H1 (cell line): ENCODE measurements around the gene DMGDH. TPM values are rescaled to one million over a fixed set of nuclear protein-coding genes. Genes with fewer than 3 reads are reported as not detected.

Experiments
- CTCF ChIA-PET: fragments of 300-600 bp; sonication (Branson Sonifier 250); formaldehyde crosslinking; loops from one replicate; lab custom pipeline; 2021; ENCODE audit not compliant: partially characterized antibody; lab: Charles Lee
- POLR2A ChIA-PET: fragments of 300-600 bp; sonication (Branson Sonifier 250); formaldehyde crosslinking; loops from one replicate; lab custom pipeline; 2021; ENCODE audit warnings: inconsistent platforms; ENCODE audit not compliant: partially characterized antibody; lab: Charles Lee
- DNase-seq, 2 experiments: peaks; one replicate each; pipeline versions ENCODE4 v3.0.0 to v3.0.0-alpha.2; 2010 to 2022; ENCODE audit warnings: low spot score in 2 of 2, low read depth in 1 of 2, mixed read lengths in 1 of 2
- FAIRE-seq: peaks from 2 replicates; lab custom pipeline; 2011; peaks lifted over from hg19 to GRCh38; lab: Jason Lieb, UNC
- H2AFZ ChIP-seq: 2 replicates; pipeline ENCODE4 v1.8.1; 2012; ENCODE audit warnings: low read length, inconsistent platforms
- H2AK5ac ChIP-seq: 2 replicates; pipeline ENCODE4 v1.6.1; 2013; ENCODE audit warnings: low read depth, low read length
- H2BK120ac ChIP-seq: replicated peaks from 2 replicates; pipeline ENCODE3; 2013; ENCODE audit warnings: low read depth, low read length, inconsistent platforms
- H2BK12ac ChIP-seq: 2 replicates; pipeline ENCODE4 v1.6.1; 2013; ENCODE audit warnings: low read depth, low read length
- H2BK15ac ChIP-seq: 2 replicates; pipeline ENCODE4 v1.6.1; 2013; ENCODE audit warnings: low read length
- H2BK20ac ChIP-seq: 2 replicates; pipeline ENCODE4 v1.6.1; 2013; ENCODE audit warnings: low read length
- H2BK5ac ChIP-seq: 2 replicates; pipeline ENCODE4 v1.6.1; 2013; ENCODE audit warnings: low read depth, low read length
- H3K14ac ChIP-seq: 2 replicates; pipeline ENCODE4 v1.6.1; 2013; ENCODE audit warnings: inconsistent platforms; ENCODE audit not compliant: insufficient read length
- H3K18ac ChIP-seq: 2 replicates; pipeline ENCODE4 v1.6.1; 2013; ENCODE audit warnings: low read length; ENCODE audit errors: extremely low read depth
- H3K23ac ChIP-seq: 2 replicates; pipeline ENCODE4 v1.6.1; 2013; ENCODE audit warnings: inconsistent platforms; ENCODE audit not compliant: insufficient read length
- H3K23me2 ChIP-seq: 2 replicates; pipeline ENCODE4 v1.6.1; 2013; ENCODE audit warnings: low read depth, low read length
- H3K27ac ChIP-seq: 2 replicates; pipeline ENCODE4 v1.6.1; 2011; ENCODE audit warnings: low read depth, low read length, inconsistent platforms
- H3K27me3 ChIP-seq, 4 experiments: replicated peaks in 1 of 4; 1 replicate in 1 of 4; 2 replicates in 3 of 4; pipeline versions ENCODE4 v1.6.1 to v1.8.1; 2011 to 2013; ENCODE audit warnings: low read length in 3 of 4, mild to moderate bottlenecking in 3 of 4, inconsistent platforms in 2 of 4, mixed read lengths in 2 of 4, moderate library complexity in 1 of 4; ENCODE audit not compliant: control insufficient read depth in 3 of 4, insufficient read depth in 3 of 4; ENCODE audit errors: extremely low read depth in 1 of 4
- H3K36me3 ChIP-seq, 4 experiments: 2 replicates each; pipeline versions ENCODE4 v1.6.1 to v1.8.1; 2011 to 2013; ENCODE audit warnings: mild to moderate bottlenecking in 4 of 4, low read length in 3 of 4, moderate library complexity in 2 of 4, control low read depth in 1 of 4, inconsistent platforms in 1 of 4; ENCODE audit not compliant: insufficient read depth in 4 of 4, control insufficient read depth in 2 of 4
- H3K4ac ChIP-seq: replicated peaks from 2 replicates; pipeline ENCODE3; 2013; ENCODE audit warnings: low read length, low read depth, mixed read lengths, inconsistent platforms; ENCODE audit not compliant: insufficient read length
- H3K4me1 ChIP-seq, 4 experiments: replicated peaks in 1 of 4; 1 replicate in 1 of 4; 2 replicates in 3 of 4; pipeline versions ENCODE4 v1.6.1 to v1.8.1; 2011 to 2013; ENCODE audit warnings: low read length in 3 of 4, inconsistent platforms in 2 of 4, mixed read lengths in 1 of 4; ENCODE audit not compliant: insufficient read depth in 4 of 4, control insufficient read depth in 3 of 4
- H3K4me2 ChIP-seq, 2 experiments: 2 replicates each; pipeline versions ENCODE4 v1.6.1 to v1.8.1; 2011 to 2013; ENCODE audit warnings: low read depth in 2 of 2, low read length in 2 of 2, control low read depth in 1 of 2, inconsistent platforms in 1 of 2, mild to moderate bottlenecking in 1 of 2; ENCODE audit not compliant: insufficient read depth in 1 of 2
- H3K4me3 ChIP-seq, 4 experiments: fragments of 200-600, 300-600 bp in 1 of 4; sonication (generic), shearing (Covaris generic), sonication (Bioruptor Twin) in 1 of 4; 2 replicates each; pipeline versions ENCODE4 v1.5.1 to v1.8.1; 2011 to 2016; ENCODE audit warnings: low read length in 4 of 4, low read depth in 3 of 4, control low read depth in 2 of 4, inconsistent platforms in 2 of 4, mild to moderate bottlenecking in 2 of 4, mixed read lengths in 1 of 4, moderate library complexity in 1 of 4; ENCODE audit not compliant: insufficient read depth in 2 of 4; ENCODE audit errors: extremely low read depth in 1 of 4
- H3K56ac ChIP-seq: replicated peaks from 2 replicates; pipeline ENCODE3; 2013; ENCODE audit warnings: low read depth, mild to moderate bottlenecking, mixed read lengths, low read length, inconsistent platforms; ENCODE audit not compliant: insufficient read length
- H3K79me1 ChIP-seq: 2 replicates; pipeline ENCODE4 v1.6.1; 2013; ENCODE audit warnings: low read depth, low read length, control low read depth
- H3K79me2 ChIP-seq, 2 experiments: 2 replicates each; pipeline versions ENCODE4 v1.6.1 to v1.8.1; 2012 to 2013; ENCODE audit warnings: low read length in 2 of 2, mild to moderate bottlenecking in 2 of 2, inconsistent platforms in 1 of 2; ENCODE audit not compliant: insufficient read depth in 2 of 2, control insufficient read depth in 1 of 2
- H3K9ac ChIP-seq, 4 experiments: replicated peaks in 1 of 4; 1 replicate in 1 of 4; 2 replicates in 3 of 4; pipeline versions ENCODE4 v1.6.1 to v1.8.1; 2011 to 2013; ENCODE audit warnings: low read depth in 3 of 4, low read length in 3 of 4, control low read depth in 2 of 4, mild to moderate bottlenecking in 2 of 4, moderate library complexity in 2 of 4, inconsistent platforms in 1 of 4; ENCODE audit errors: extremely low read depth in 1 of 4
- H3K9me3 ChIP-seq, 2 experiments: 2 replicates each; pipeline versions ENCODE4 v1.6.1 to v1.8.1; 2012 to 2013; ENCODE audit warnings: mild to moderate bottlenecking in 2 of 2, moderate library complexity in 2 of 2, control low read depth in 1 of 2, inconsistent platforms in 1 of 2, low read depth in 1 of 2, low read length in 1 of 2, mixed read lengths in 1 of 2; ENCODE audit not compliant: insufficient read depth in 2 of 2
- H4K20me1 ChIP-seq, 2 experiments: replicated peaks in 1 of 2; 2 replicates each; pipeline versions ENCODE3 to v1.8.1; 2011 to 2013; ENCODE audit warnings: inconsistent platforms in 2 of 2, low read length in 2 of 2, mild to moderate bottlenecking in 1 of 2; ENCODE audit not compliant: insufficient read depth in 2 of 2, control insufficient read depth in 1 of 2
- H4K5ac ChIP-seq: 2 replicates; pipeline ENCODE4 v1.6.1; 2013; ENCODE audit warnings: low read length, low read depth, mixed read lengths, inconsistent platforms; ENCODE audit not compliant: insufficient read length
- H4K8ac ChIP-seq: 2 replicates; pipeline ENCODE4 v1.8.0; 2013; ENCODE audit warnings: mild to moderate bottlenecking, moderate library complexity, low read length, inconsistent platforms; ENCODE audit not compliant: insufficient read depth; ENCODE audit errors: extremely low read depth
- H4K91ac ChIP-seq: replicated peaks from 2 replicates; pipeline ENCODE3; 2013; ENCODE audit warnings: low read length, mixed read lengths, inconsistent platforms; ENCODE audit not compliant: insufficient read length
- GABPA ChIP-seq: IDR thresholded peaks from 2 replicates; pipeline ENCODE4 v1.6.1; 2011; ENCODE audit warnings: mild to moderate bottlenecking, low read length, moderate library complexity, borderline replicate concordance; ENCODE audit not compliant: insufficient read depth
- MAFK ChIP-seq: IDR thresholded peaks from 2 replicates; pipeline ENCODE4 v1.6.1; 2012; ENCODE audit warnings: low read depth, mild to moderate bottlenecking, improper control_type of control experiment, low read length
- PHF8 ChIP-seq: fragments of 200-600 bp; sonication (generic); conservative IDR thresholded peaks from 2 replicates; pipeline ENCODE4 v1.7.1; 2012; ENCODE audit warnings: low read depth, mild to moderate bottlenecking, inconsistent platforms, low read length, moderate library complexity
- SP1 ChIP-seq: IDR thresholded peaks from 2 replicates; pipeline ENCODE4 v1.6.1; 2011; ENCODE audit warnings: low read depth, low read length
- SP2 ChIP-seq: IDR thresholded peaks from 2 replicates; pipeline ENCODE4 v1.6.1; 2012; ENCODE audit warnings: mild to moderate bottlenecking, low read length, inconsistent platforms
- ZNF274 ChIP-seq: IDR thresholded peaks from 2 replicates; pipeline ENCODE4 v1.7.0; 2012; ENCODE audit warnings: low read length, borderline replicate concordance; ENCODE audit errors: extremely low read depth
- WGBS, 2 experiments: shearing (Covaris generic) in 1 of 2; methylation state at CpG; one replicate each; pipeline versions ENCODE4 v1.1.6 to v1.1.7; 2013 to 2015; ENCODE audit warnings: low lambda C conversion rate in 2 of 2, mixed read lengths in 2 of 2, inconsistent platforms in 1 of 2, low coverage in 1 of 2, missing lambda C conversion rate in 1 of 2; ENCODE audit not compliant: insufficient replicate concordance in 2 of 2, insufficient coverage in 1 of 2, insufficient read length in 1 of 2; ENCODE audit errors: extremely low coverage in 1 of 2, missing lambda C conversion rate in 1 of 2; 5-methylcytosine and 5-hydroxymethylcytosine counted together
- polyA plus RNA-seq, 7 experiments: library from polyadenylated mRNA; depleted of rRNA in 3 of 7; stranded (reverse) in 5 of 7; unstranded in 2 of 7; fragments of >200 nt in 5 of 7; fragments of 200-250 nt in 2 of 7; gene quantifications; 1 replicate in 5 of 7; 2 replicates in 1 of 7; 4 replicates in 1 of 7; pipeline versions ENCODE4 v1.2.1 to v1.2.3, GENCODE V29; 2011 to 2013; ENCODE audit warnings: missing spikeins in 2 of 7, mixed read lengths in 2 of 7
- total RNA-seq: library from RNA; stranded (reverse); fragmentation: NEBNext Ultra II Directional; extraction: Animal tissue kit (Norgen Biotek cat#: 25700); gene quantifications from 2 replicates; pipeline ENCODE4 v1.2.1, GENCODE V29; 2021
- TF ChIP-seq, protein P1 (sequence below), 3 experiments: IDR thresholded peaks; 1 replicate in 2 of 3; 2 replicates in 1 of 3; pipeline versions ENCODE4 v1.5.1 to v1.6.1; 2011; ENCODE audit warnings: low read length in 3 of 3, mild to moderate bottlenecking in 3 of 3, inconsistent platforms in 2 of 3, low read depth in 1 of 3, moderate library complexity in 1 of 3; ENCODE audit not compliant: insufficient read depth in 1 of 3; ENCODE audit errors: control extremely low read depth in 1 of 3

The DMGDH gene
- total and polyA plus RNA-seq, 2 of the 8 experiments (the other 6 are each of a cell fraction or from before 2014, with no cell fraction given) = 0.15 TPM; not detected in 1

DNA sequence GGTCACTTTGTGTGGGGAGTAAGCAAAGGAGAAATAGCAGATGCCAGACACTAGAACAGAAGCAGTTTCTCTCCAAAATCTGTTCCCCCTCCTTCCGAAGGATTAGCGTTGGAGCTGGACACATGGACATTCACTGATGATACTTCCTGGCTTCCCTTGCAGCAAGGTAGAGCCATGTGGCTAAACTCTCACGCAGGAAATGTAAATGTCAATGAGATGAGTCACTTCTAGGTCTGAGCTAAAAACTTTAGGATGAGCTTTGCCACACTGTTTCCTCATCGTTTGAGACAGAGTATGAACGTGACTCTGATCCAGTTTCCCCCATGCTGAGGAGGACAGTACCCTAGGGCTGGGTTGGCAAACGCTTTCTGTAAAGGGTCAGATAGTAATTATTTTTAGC, 5.2 kb upstream of the DMGDH start:
- H3K4me1 ChIP-seq = no peaks in the 10 kb centered on the region
- no peak overlapping the region for H3K23ac ChIP-seq
- no peak overlapping the region for H4K5ac ChIP-seq
- H4K20me1 ChIP-seq = peaks cover 0 to 2% of the 10 kb centered on the region in 2 experiments
- H3K27me3 ChIP-seq = no peaks in the 10 kb centered on the region
- no peaks in the 10 kb centered on the region for H3K36me3 ChIP-seq
- no peak overlapping the region for H3K14ac ChIP-seq
- H2BK15ac ChIP-seq = no peak overlapping the region
- no peak overlapping the region for H2AK5ac ChIP-seq
- TF ChIP-seq SP2 (no peak), GABPA (no peak), PHF8 (no peak), ZNF274 (no peak), SP1 (no peak), MAFK (no peak)
- TF ChIP-seq, protein P1, sequence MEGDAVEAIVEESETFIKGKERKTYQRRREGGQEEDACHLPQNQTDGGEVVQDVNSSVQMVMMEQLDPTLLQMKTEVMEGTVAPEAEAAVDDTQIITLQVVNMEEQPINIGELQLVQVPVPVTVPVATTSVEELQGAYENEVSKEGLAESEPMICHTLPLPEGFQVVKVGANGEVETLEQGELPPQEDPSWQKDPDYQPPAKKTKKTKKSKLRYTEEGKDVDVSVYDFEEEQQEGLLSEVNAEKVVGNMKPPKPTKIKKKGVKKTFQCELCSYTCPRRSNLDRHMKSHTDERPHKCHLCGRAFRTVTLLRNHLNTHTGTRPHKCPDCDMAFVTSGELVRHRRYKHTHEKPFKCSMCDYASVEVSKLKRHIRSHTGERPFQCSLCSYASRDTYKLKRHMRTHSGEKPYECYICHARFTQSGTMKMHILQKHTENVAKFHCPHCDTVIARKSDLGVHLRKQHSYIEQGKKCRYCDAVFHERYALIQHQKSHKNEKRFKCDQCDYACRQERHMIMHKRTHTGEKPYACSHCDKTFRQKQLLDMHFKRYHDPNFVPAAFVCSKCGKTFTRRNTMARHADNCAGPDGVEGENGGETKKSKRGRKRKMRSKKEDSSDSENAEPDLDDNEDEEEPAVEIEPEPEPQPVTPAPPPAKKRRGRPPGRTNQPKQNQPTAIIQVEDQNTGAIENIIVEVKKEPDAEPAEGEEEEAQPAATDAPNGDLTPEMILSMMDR (IDR thresholded peaks at IDR 0.05; ENCODE audit: control extremely low read depth in 1 of 3, insufficient read depth in 1 of 3, low read depth in 1 of 3, low read length in 3 of 3) = no peak
- H3K4me3 ChIP-seq = no peak overlapping the region
- H3K56ac ChIP-seq = no peak overlapping the region
- H2AFZ ChIP-seq = no peak overlapping the region
- CTCF ChIA-PET = interaction anchor here (0.7 to 3.1 kb wide), 7 partner anchors 29 to 294 kb away, joined by 3 to 11 read pairs (median 3); no protein-coding TSS in a partner anchor
- peaks cover 3% of the 10 kb centered on the region; the same call in 1 of the 2 replicates for H3K23me2 ChIP-seq
- H2BK5ac ChIP-seq = no peak overlapping the region
- DNase-seq (no peak), FAIRE-seq (no peak)
- no peak overlapping the region for H2BK12ac ChIP-seq
- H4K8ac ChIP-seq = no peak overlapping the region
- H3K79me2 ChIP-seq = no peaks in the 10 kb centered on the region
- no peak overlapping the region for H2BK20ac ChIP-seq
- H2BK120ac ChIP-seq = no peak overlapping the region
- no peak overlapping the region for H4K91ac ChIP-seq
- H3K4ac ChIP-seq = no peak overlapping the region
- H3K4me2 ChIP-seq = no peak overlapping the region
- no peaks in the 10 kb centered on the region; a peak in 2 of 4 replicates for H3K9me3 ChIP-seq
- POLR2A ChIA-PET = no interaction called here
- H3K79me1 ChIP-seq = no peaks in the 10 kb centered on the region
- WGBS, 2 experiments = 87% methylated on average over 6 of the region's 6 CpGs; no CpG with 5 or more reads in 1 of the 2 experiments
- no peak overlapping the region for H3K9ac ChIP-seq
- H3K27ac ChIP-seq = no peak overlapping the region
- no peak overlapping the region for H3K18ac ChIP-seq
